Panc1 (cell line): Measurements from ENCODE around the gene PEX7. TPM values are rescaled to one million over a fixed set of nuclear protein-coding genes. Genes with fewer than 3 reads are reported as not detected.

Source experiments
- ATAC-seq: fragments of 200-7000 bp; cut with Tn5 transposase; 2 replicates; pipeline ENCODE4 v1.9.1; 2020; ENCODE audit warnings: mild to moderate bottlenecking, moderate library complexity
- BruUV-seq: library from RNA; stranded (reverse); fragments of 400-500 nt; replicated peaks from 2 replicates; lab custom pipeline; 2021; lab: Mats Ljungman, UMichigan
- CTCF ChIA-PET: fragments of 300-600 bp; sonication (Branson Sonifier 250); formaldehyde crosslinking; loops from one replicate; lab custom pipeline; 2022; ENCODE audit warnings: antibody characterized with exemption; lab: Charles Lee
- POLR2A ChIA-PET: fragments of 300-600 bp; sonication (Branson Sonifier 250); formaldehyde crosslinking; loops from one replicate; lab custom pipeline; 2022; ENCODE audit warnings: antibody characterized with exemption; lab: Charles Lee
- DNase-seq: peaks from one replicate; pipeline ENCODE4 v3.0.0-alpha.2; 2010; ENCODE audit warnings: low read depth, low spot score
- H3K27ac ChIP-seq: 2 replicates; pipeline ENCODE4 v1.5.1; 2011; ENCODE audit warnings: mild to moderate bottlenecking, low read length, inconsistent platforms
- H3K27me3 ChIP-seq: fragments of 200-500 bp; sonication (Bioruptor generic); 2 replicates; pipeline ENCODE4 v1.6.0; 2014; ENCODE audit warnings: low read length, inconsistent platforms; ENCODE audit not compliant: control insufficient read depth, insufficient read depth
- H3K36me3 ChIP-seq: fragments of 200-500 bp; sonication (Bioruptor generic); 2 replicates; pipeline ENCODE4 v1.5.1; 2014; ENCODE audit warnings: inconsistent platforms, mild to moderate bottlenecking, low read length, moderate library complexity; ENCODE audit not compliant: control insufficient read depth, insufficient read depth
- H3K4me1 ChIP-seq: 2 replicates; pipeline ENCODE4 v1.5.1; 2011; ENCODE audit warnings: inconsistent platforms, mild to moderate bottlenecking, low read length, moderate library complexity; ENCODE audit not compliant: control insufficient read depth, insufficient read depth
- H3K4me3 ChIP-seq, 2 experiments: 2 replicates each; pipeline ENCODE4 v1.5.1; 2011 to 2012; ENCODE audit warnings: low read depth in 2 of 2, low read length in 2 of 2, mild to moderate bottlenecking in 2 of 2, inconsistent platforms in 1 of 2, moderate library complexity in 1 of 2
- H3K9me3 ChIP-seq: fragments of 200-500 bp; sonication (Bioruptor generic); 2 replicates; pipeline ENCODE4 v1.5.1; 2014; ENCODE audit warnings: low read depth, mild to moderate bottlenecking, inconsistent platforms, low read length, moderate library complexity; ENCODE audit not compliant: control insufficient read depth, insufficient read depth
- POLR2AphosphoS5 ChIP-seq: IDR thresholded peaks from 2 replicates; pipeline ENCODE4 v1.6.1; 2012; ENCODE audit warnings: mild to moderate bottlenecking, low read depth, low read length, moderate library complexity
- SIN3A ChIP-seq: IDR thresholded peaks from 2 replicates; pipeline ENCODE4 v1.6.1; 2012; ENCODE audit warnings: low read depth, mild to moderate bottlenecking, low read length, moderate library complexity, borderline replicate concordance; ENCODE audit not compliant: insufficient read depth
- TCF7L2 ChIP-seq: IDR thresholded peaks from 2 replicates; pipeline ENCODE4 v1.6.1; 2011; ENCODE audit warnings: mild to moderate bottlenecking, low read depth, low read length, inconsistent platforms
- in situ Hi-C: cut with HindIII; loops from 2 replicates; pipeline ENCODE4 v1.10.0; 2016; ENCODE audit warnings: low sequenced_read_pairs, low pct_unique_long_range_greater_than_20kb
- intact Hi-C: fragments of 100-400 bp; cut with micrococcal nuclease; formaldehyde crosslinking; loops from one replicate; pipeline ENCODE4 v1.10.0; 2022; ENCODE audit not compliant: unreplicated experiment
- total RNA-seq: library from RNA; stranded (reverse); gene quantifications from one replicate; pipeline ENCODE4 v1.2.1, GENCODE V29; 2021; ENCODE audit not compliant: unreplicated experiment
- TF ChIP-seq, protein P1 (sequence below), 2 experiments: IDR thresholded peaks; 2 replicates each; pipeline ENCODE4 v1.6.1; 2011 to 2012; ENCODE audit warnings: low read depth in 2 of 2, control low read depth in 1 of 2, low read length in 1 of 2, mild to moderate bottlenecking in 1 of 2, moderate library complexity in 1 of 2; ENCODE audit not compliant: insufficient read depth in 1 of 2
- TF ChIP-seq, protein P2 (sequence below): fragments of 450-650 bp; IDR thresholded peaks from 2 replicates; pipeline ENCODE4 v1.5.1; 2017; ENCODE audit warnings: mild to moderate bottlenecking

The PEX7 gene
- total RNA-seq, 1 experiment from 2014 or later, result 8.8 TPM

DNA sequence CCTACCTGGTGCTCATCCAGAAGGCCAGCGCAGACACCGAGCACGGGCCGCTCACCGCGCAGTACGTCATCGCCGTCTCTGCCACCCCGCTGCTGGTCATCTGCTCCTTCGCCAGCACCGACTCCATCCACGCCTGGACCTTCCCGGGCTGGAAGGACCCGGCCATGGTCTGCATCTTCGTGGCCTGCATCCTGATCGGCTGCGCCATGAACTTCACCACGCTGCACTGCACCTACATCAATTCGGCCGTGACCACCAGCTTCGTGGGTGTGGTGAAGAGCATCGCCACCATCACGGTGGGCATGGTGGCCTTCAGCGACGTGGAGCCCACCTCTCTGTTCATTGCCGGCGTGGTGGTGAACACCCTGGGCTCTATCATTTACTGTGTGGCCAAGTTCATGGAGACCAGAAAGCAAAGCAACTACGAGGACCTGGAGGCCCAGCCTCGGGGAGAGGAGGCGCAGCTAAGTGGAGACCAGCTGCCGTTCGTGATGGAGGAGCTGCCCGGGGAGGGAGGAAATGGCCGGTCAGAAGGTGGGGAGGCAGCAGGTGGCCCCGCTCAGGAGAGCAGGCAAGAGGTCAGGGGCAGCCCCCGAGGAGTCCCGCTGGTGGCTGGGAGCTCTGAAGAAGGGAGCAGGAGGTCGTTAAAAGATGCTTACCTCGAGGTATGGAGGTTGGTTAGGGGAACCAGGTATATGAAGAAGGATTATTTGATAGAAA lies 101.7 kb downstream of the PEX7 start:
- intact Hi-C loops (loop anchor here (10.0 kb wide), 2 partner anchors 79 to 279 kb away; no protein-coding TSS in a partner anchor), in situ Hi-C loops (no loop called here)
- POLR2A ChIA-PET, result no interaction called here
- no peak overlapping the region for H3K27ac ChIP-seq
- no peaks in the 10 kb centered on the region for H3K9me3 ChIP-seq
- DNase-seq (no peak), ATAC-seq (no peak)
- BruUV-seq, result no TSS peak
- H3K36me3 ChIP-seq, result no peaks in the 10 kb centered on the region
- H3K4me3 ChIP-seq, result no peak overlapping the region
- peaks cover 3% of the 10 kb centered on the region for H3K27me3 ChIP-seq
- CTCF ChIA-PET, result no interaction called here
- TF ChIP-seq, protein P1, sequence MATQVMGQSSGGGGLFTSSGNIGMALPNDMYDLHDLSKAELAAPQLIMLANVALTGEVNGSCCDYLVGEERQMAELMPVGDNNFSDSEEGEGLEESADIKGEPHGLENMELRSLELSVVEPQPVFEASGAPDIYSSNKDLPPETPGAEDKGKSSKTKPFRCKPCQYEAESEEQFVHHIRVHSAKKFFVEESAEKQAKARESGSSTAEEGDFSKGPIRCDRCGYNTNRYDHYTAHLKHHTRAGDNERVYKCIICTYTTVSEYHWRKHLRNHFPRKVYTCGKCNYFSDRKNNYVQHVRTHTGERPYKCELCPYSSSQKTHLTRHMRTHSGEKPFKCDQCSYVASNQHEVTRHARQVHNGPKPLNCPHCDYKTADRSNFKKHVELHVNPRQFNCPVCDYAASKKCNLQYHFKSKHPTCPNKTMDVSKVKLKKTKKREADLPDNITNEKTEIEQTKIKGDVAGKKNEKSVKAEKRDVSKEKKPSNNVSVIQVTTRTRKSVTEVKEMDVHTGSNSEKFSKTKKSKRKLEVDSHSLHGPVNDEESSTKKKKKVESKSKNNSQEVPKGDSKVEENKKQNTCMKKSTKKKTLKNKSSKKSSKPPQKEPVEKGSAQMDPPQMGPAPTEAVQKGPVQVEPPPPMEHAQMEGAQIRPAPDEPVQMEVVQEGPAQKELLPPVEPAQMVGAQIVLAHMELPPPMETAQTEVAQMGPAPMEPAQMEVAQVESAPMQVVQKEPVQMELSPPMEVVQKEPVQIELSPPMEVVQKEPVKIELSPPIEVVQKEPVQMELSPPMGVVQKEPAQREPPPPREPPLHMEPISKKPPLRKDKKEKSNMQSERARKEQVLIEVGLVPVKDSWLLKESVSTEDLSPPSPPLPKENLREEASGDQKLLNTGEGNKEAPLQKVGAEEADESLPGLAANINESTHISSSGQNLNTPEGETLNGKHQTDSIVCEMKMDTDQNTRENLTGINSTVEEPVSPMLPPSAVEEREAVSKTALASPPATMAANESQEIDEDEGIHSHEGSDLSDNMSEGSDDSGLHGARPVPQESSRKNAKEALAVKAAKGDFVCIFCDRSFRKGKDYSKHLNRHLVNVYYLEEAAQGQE (IDR thresholded peaks at IDR 0.05; ENCODE audit: insufficient read depth in 1 of 2, low read depth in 2 of 2, low read length in 1 of 2), result no peak
- TF ChIP-seq POLR2AphosphoS5 (no peak), SIN3A (no peak), TCF7L2 (no peak)
- TF ChIP-seq, protein P2, sequence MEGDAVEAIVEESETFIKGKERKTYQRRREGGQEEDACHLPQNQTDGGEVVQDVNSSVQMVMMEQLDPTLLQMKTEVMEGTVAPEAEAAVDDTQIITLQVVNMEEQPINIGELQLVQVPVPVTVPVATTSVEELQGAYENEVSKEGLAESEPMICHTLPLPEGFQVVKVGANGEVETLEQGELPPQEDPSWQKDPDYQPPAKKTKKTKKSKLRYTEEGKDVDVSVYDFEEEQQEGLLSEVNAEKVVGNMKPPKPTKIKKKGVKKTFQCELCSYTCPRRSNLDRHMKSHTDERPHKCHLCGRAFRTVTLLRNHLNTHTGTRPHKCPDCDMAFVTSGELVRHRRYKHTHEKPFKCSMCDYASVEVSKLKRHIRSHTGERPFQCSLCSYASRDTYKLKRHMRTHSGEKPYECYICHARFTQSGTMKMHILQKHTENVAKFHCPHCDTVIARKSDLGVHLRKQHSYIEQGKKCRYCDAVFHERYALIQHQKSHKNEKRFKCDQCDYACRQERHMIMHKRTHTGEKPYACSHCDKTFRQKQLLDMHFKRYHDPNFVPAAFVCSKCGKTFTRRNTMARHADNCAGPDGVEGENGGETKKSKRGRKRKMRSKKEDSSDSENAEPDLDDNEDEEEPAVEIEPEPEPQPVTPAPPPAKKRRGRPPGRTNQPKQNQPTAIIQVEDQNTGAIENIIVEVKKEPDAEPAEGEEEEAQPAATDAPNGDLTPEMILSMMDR, result no peak
- H3K4me1 ChIP-seq, result no peaks in the 10 kb centered on the region; the same call in 1 of the 2 replicates

DNA sequence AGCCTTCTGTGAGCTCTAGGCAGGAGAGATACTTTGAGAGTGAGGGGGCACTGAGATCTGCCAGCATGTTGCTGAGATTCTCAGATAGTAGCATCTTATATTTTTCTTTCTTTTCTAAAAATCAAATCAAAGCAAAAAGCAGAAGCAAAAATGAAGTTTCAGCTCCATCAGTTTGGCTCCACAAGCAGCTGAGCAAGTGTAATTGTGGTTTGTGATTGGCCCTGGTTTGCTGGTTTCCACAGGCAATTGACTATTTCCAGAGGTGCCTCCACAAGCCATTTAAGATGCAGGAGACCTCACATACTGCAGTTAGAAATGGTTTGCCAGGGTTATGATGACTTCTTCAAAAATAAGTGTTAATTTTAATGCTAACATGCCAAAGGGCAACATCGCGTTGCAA lies 104.0 kb downstream of the PEX7 start:
- DNase-seq, result no peak
- Histone ChIP-seq H3K27me3 (no peaks in the 10 kb centered on the region; the same call in 1 of the 2 replicates), H3K36me3 (no peaks in the 10 kb centered on the region), H3K27ac (no peak overlapping the region), H3K4me1 (no peaks in the 10 kb centered on the region; the same call in 1 of the 2 replicates), H3K9me3 (no peaks in the 10 kb centered on the region), H3K4me3 (no peak overlapping the region)
- ATAC-seq, result no peak
- intact Hi-C loops (loop anchor here (10.0 kb wide), 2 partner anchors 82 to 282 kb away; no protein-coding TSS in a partner anchor), in situ Hi-C loops (no loop called here)
- no TSS peak for BruUV-seq
- TF ChIP-seq TCF7L2 (no peak), POLR2AphosphoS5 (no peak), SIN3A (no peak)
- TF ChIP-seq, protein P1 (IDR thresholded peaks at IDR 0.05; ENCODE audit: insufficient read depth in 1 of 2, low read depth in 2 of 2, low read length in 1 of 2), result no peak
- TF ChIP-seq, protein P2, result no peak
- ChIA-PET POLR2A (no interaction called here), CTCF (interaction anchor here (0.7 kb wide), 1 partner anchor 123 kb away, joined by 3 read pairs; no protein-coding TSS in a partner anchor)
